HG02852 (cell line): Measurements from ENCODE around the gene TRAPPC12.
"Not testable (repeated sequence)": the region's sequence is repeated elsewhere in the genome, so short reads cannot be mapped to it uniquely, and the experiment has no call there.

Source experiments
- ATAC-seq: cut with Tn5 transposase; IDR thresholded peaks from one replicate; pipeline ENCODE4 v1.9.1; 2021; ENCODE audit warnings: mild to moderate bottlenecking, moderate library complexity; ENCODE audit not compliant: unreplicated experiment

Gene TRAPPC12

GRCh38 chr2:3451926-3452671 lies 72.6 kb downstream of the TRAPPC12 start:
- ATAC-seq, result no peak

DNA sequence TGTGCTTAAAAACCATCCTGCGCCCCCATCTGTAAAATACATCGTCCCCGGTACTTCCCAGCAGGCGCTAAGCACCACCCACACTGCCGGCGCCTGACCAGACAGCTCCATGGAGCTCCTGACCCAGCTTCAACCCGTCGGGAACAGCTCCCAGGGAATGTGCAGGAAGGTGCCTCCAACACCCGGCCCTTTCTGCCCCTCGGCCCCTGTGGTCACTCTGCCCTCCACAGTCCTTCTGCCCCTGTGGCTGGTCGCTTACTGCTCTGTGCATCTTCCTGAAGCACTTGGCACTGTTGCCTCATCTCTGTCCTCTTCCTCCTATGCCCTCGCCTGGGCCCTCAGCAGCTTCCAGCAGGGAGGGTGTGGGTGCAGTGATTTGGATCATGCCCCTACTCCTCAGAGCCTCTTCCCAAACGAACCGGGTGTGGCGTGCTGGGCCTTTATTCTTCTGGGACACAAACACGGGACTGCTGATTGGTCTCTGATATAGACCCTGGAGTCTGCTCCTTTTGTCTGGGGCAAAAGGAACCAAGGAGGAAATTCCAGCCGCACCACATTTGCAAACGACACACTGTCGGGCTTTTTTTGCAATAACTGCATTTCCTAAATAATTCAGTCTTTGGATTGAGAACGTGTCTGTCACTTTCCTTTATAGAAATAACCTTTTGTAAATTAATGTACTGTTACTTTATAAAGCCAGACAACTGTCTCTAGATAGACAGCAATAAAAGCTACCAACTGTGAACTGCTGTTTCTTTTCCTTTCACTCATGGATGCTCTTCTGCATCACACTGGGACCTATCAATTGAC lies 73.9 kb downstream of the TRAPPC12 start:
- no peak for ATAC-seq

DNA sequence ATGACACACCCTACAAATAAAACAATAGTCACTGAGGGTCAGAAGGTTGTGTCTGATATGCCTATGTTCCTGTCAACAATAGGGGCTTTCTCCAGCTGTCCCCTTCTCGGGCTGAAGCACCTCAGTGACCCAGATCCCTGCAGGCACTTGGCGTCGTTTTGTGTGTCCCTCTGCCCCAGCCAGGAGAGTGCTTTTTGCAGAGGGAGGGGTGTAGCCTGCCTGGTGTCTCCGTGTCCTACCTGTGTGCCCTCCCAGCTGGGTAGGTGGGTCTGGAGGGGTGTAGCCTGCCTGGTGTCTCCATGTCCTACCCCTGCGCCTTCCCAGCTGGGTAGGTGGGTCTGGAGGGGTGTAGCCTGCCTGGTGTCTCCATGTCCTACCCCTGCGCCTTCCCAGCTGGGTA lies 74.5 kb downstream of the TRAPPC12 start:
- ATAC-seq, result not testable (repeated sequence)

DNA sequence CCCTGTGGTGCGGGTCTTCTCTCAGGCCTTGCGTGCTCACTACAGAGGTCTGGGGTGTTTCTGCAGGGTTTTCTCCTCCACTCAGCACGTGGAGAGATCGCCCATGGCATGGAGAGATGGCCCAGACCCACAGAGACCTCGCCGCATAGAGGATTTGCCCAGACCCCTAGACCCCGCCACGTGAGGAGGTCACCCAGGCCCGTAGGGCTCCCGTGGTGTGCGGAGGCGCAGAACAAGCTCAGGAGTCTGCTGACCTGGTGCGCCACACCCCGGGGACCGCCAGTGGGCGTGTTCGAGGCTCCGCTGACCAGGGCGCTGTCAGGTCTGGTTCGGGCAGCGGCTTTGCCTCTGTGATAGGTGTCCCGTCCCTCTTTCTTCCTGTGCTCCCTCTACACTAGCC lies 75.3 kb downstream of the TRAPPC12 start:
- no peak for ATAC-seq

DNA sequence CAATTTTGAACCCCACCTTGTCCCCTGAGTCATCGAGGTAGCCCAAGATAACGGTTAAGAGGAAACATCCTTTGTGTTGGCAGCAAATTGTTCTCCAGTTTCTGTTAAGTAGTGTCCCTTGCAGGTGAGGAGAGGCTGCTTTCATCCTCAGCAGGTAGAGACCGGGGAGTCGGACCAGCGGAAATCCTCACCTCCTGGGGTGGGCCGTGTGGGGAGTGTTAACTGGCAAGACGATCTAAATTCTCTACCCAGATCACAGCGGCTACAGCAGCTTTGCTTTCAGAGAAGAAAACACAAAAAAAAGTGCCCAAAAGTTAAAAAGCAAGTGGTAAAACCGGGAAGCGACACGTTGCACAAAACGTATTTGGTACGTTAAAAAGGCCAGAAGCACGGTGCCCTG lies 76.6 kb downstream of the TRAPPC12 start:
- ATAC-seq, result no peak

DNA sequence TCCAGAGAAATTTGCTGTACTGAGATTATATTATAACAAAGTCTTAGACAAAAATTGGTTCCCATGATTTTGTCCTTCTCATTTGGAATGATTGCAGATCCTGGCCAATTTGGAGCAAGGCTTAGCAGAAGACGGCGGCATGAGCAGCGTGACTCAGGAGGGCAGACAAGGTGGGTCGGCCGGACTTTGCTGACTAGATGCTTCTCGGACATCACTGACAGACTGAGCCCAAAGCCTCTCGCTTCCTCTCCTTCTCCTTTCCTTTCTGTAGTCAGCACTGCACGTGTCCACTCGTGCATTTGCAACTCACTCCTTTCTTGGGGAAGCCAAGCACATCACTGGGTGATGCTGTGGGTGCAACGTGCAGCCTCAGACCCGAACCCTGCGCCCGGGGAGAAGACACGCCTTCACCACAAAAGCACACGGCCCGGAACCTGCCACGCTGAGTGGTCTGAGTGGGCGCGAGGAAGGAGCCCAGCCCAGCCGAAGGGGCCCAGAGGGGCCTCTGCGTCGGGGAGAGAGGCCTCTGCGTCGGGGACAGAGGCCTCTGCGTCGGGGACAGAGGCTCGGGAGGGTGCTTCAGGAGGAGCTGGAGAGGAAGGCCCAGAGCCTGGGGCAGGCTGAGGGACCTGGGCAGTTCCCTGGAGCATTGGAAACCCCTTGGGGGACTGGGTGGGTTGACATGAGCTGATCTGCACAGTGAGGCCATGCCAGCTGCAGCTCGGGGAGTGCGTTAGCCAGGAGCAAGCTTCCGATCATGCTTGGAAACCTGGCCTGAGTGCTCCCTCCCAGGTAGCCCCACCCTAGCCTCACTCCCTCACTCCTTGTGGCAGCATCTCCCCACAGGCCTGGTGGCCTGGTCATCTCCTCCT lies 78.3 kb downstream of the TRAPPC12 start:
- no peak for ATAC-seq

- ATAC-seq, result no peak
Observed at GRCh38 chr2:3458396-3459184, 79.1 kb downstream of the TRAPPC12 start.

GRCh38 chr2:3459185-3460015 lies 79.9 kb downstream of the TRAPPC12 start:
- ATAC-seq, result no peak

- ATAC-seq, result no peak
Observed at GRCh38 chr2:3460156-3460555, 80.7 kb downstream of the TRAPPC12 start.

GRCh38 chr2:3460831-3461800 lies 81.6 kb downstream of the TRAPPC12 start:
- no peak for ATAC-seq

DNA sequence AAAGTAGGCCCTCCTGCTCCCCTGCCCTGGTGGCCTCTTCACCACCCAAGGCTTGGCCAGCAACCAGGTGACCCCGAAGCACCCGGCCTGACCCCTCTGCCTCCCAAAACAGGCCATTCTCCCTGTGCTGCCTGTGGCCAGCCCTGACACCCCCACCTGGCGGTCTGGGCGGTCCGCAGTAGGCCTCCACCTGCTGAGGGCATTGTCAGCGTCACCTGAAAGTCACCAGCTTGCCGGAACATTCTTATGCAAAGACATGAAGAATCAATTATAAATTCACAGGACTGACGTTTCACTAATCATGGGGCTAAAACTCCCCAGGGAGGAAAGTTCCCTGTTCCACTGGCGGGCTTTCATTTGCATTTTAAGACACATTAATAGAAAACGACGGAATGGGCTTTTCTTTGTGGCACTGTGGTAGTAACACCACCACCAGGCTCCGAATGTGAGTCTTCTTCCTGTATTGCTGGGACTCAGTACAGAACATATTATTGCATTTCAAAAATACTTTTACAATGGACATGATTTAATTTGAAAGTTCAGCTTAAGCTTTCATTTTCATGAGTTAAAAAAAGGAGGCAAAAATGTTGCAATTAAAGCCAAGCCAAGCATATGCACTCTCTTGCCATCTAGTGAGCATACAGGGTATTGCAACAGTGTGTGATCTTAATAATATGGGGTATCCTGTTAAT lies 82.5 kb downstream of the TRAPPC12 start:
- ATAC-seq, result peak; percentile 67

GRCh38 chr2:3462493-3463104 lies 83.1 kb downstream of the TRAPPC12 start:
- ATAC-seq, result no peak

DNA sequence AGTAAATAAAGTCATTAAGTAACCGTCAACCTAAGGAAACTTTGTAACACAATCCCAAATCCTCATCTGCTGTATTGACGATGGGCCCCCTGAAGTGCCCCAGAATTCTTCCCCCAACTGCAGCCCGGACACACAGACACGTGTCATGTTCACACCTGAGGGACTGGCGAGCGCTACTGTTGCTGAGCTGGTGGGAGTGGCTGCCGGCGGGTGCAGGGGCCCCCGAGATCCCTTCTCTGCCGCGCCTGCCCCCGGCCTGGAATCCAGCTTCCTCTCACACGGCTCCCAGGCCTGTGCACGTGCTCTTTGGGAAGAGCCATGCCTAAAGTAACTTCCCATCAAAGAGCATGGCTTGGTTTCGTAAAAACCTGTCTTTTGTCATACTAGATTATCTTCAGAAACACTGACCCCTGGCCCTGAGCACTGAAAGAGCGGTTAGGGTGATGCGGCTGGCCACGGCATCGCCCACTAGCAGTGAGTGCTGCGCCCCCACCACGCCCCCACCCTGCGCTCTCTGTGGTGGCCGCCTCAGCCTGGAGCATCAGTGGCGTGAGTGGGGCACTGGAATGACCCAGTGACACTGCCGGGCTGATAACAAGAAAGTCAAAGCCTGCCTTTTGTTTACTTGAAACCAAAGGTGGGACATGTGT lies 83.8 kb downstream of the TRAPPC12 start:
- ATAC-seq, result no peak

GRCh38 chr2:3463944-3464343 lies 84.5 kb downstream of the TRAPPC12 start:
- ATAC-seq, result no peak

DNA sequence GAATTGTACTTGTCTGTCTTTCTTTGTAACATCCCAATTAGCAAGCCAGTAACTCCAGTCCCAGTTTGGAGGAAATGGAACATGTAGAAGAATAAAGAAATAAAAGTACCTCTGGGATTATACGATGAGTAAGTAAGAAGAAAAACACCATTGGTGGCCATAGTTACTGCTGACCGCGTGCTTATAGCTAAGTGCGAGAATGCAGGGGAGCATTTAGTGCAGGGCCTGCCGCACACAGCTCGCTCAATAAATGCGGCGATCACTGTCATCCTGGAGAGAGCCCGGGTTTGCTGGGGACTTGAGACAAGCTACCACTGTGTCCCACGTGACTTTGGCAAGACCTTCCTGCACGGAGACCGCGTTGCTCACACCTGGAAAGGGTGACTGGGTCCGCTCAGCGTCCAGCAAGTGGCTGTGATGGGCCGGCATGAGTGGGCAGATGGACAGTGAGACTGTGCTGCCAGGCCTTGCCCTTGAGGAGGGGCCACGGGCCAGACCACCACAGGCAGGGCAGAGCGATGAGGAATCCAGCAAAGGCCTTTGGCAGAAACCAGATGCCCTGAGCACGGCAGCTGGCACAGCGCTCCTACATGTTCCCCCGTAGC lies 85.0 kb downstream of the TRAPPC12 start:
- no peak for ATAC-seq

- ATAC-seq, result no peak
Observed at GRCh38 chr2:3465328-3465727, 85.8 kb downstream of the TRAPPC12 start.
